ENCODE data around the gene ELMOD1. TPM values are rescaled to one million over a fixed set of nuclear protein-coding genes. Genes with fewer than 3 reads are reported as not detected.

Gene ELMOD1
- total RNA-seq, 2 donors from 2014 or later, result not detected

DNA sequence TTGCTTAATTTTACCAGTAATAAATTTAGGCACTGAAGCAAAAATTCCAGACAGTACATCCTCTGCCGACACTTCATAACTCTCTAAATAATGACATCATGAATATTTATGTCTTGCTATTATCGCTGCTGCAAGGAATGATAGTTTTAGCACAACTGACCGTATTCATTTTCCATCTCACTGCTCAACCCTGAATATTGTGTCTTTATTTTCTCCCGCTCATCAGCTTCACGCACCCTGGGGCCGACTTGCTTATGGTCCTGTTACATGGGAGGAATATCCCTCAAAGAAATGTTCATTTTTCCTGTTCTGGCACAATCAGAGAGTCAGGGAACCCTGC, 87.7 kb downstream of the ELMOD1 start:
- no peaks in the 10 kb centered on the region for H3K9me3 Mint-ChIP-seq
- H3K4me3 Mint-ChIP-seq, result no peak overlapping the region
- ATAC-seq (replicated peaks), result no peak
- peaks cover 6% of the 10 kb centered on the region for H3K27me3 Mint-ChIP-seq
- H3K4me1 Mint-ChIP-seq, result no peaks in the 10 kb centered on the region
- no peaks in the 10 kb centered on the region for H3K36me3 Mint-ChIP-seq (ENCODE audit: low read depth)
- no peak overlapping the region for H3K27ac Mint-ChIP-seq

DNA sequence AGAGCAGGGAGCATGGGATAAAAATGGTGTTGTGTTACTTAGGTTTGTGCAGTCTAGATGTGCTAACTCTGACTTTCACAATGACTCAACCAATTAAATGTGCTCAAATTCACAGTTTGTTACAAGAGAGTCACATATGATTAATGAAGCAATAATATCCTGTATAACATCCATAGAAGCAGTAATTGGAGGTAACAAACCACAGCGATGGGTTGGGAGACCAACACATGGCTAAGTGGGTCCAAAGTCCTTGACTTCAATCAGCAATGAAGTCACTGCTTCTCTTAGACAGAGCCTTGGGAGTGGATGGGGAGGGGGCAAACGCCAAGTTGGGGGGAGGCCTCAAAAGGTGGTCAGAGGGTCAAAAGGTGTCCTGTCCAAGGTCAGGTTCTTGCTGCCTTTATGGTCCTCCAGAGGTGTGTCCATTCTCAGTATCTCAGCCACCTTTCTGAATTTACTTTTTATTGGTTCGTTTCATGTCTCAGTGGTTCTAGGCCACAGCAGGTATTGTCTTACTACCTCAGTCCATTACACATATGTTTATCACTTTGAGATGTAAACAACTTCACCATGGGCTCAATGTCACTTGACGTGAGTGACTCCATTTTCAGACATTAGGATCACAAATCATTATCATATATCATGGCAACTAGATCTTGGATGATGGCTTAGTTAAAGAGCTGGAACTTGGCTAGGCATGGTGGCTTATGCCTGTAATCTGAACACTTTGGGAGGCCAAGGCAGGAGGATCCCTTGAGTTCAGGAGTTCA, 88.5 kb downstream of the ELMOD1 start:
- Mint-ChIP-seq H3K9me3 (no peaks in the 10 kb centered on the region), H3K4me1 (no peaks in the 10 kb centered on the region), H3K4me3 (no peak overlapping the region), H3K27me3 (peaks cover 6% of the 10 kb centered on the region), H3K27ac (no peak overlapping the region), H3K36me3 (ENCODE audit: low read depth) (no peaks in the 10 kb centered on the region)
- no peak for ATAC-seq (replicated peaks)

DNA sequence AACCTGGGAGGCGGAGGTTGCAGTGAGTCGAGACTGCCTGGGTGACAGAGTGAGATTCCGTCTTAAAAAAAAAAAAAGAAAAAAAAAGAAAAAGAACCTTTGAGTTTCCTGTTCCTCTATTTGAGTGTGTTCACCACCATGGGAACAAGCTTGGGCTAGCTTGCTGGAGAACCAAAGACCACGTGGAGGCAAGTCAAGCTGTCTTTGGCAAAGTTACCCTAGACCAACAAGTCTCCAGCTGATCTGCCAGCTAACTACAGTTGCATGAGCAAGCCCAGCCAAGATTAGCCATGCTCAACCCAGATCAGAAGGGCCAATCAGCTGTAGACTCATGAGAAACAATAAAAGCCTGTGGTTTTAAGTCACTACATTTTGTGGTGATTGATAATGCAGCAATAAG, 91.2 kb downstream of the ELMOD1 start:
- H3K27me3 Mint-ChIP-seq, result no peaks in the 10 kb centered on the region
- no peak overlapping the region for H3K27ac Mint-ChIP-seq
- no peak for ATAC-seq (replicated peaks)
- H3K4me3 Mint-ChIP-seq, result no peak overlapping the region
- no peaks in the 10 kb centered on the region for H3K9me3 Mint-ChIP-seq
- no peaks in the 10 kb centered on the region for H3K4me1 Mint-ChIP-seq
- no peaks in the 10 kb centered on the region for H3K36me3 Mint-ChIP-seq (ENCODE audit: low read depth)

DNA sequence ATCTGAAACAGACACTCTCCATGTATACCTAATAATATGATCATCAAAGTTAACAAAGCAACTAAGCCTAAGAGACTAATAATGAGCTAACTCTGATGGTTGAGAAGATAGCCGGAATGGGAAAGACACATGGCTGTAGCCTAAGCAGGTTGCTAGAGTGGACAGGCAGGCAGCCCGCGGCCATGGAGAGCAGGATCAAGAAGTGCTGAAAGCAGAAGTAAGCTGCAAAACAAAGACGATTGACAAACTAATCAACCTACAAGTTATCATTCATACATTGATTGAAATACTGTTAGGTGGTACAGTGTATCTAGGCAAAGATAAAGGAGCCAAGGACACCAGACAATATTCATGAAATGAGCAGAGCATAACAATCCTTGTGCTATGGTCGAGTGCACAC, 91.6 kb downstream of the ELMOD1 start:
- no peak for ATAC-seq (replicated peaks)
- Mint-ChIP-seq H3K36me3 (ENCODE audit: low read depth) (no peaks in the 10 kb centered on the region), H3K4me3 (no peak overlapping the region), H3K4me1 (no peaks in the 10 kb centered on the region), H3K27me3 (no peaks in the 10 kb centered on the region), H3K27ac (no peak overlapping the region), H3K9me3 (no peaks in the 10 kb centered on the region)

DNA sequence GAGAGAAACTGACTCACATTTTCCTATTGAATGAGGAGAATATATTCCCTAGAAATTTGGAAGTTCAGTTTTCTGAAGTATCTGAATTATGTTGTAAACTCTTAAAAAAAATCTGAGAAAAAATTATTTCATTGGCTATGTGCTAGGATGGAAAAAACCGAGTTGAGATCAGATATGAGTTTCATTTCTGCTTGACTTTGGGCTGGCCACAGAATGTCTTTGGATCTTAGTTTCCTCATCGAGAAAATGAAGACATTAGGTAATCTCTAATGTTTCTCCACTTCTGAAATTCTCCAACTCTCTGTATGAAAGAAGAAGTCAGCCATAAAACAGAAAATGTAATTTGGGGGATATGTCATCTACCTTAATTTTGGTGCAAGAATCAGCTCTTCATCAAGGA, 92.1 kb downstream of the ELMOD1 start:
- H3K4me3 Mint-ChIP-seq, result no peak overlapping the region
- no peaks in the 10 kb centered on the region for H3K36me3 Mint-ChIP-seq (ENCODE audit: low read depth)
- no peaks in the 10 kb centered on the region for H3K27me3 Mint-ChIP-seq
- no peak overlapping the region for H3K27ac Mint-ChIP-seq
- ATAC-seq (replicated peaks), result no peak
- no peaks in the 10 kb centered on the region for H3K9me3 Mint-ChIP-seq
- H3K4me1 Mint-ChIP-seq, result no peaks in the 10 kb centered on the region

- Mint-ChIP-seq H3K27ac (no peak overlapping the region), H3K9me3 (no peaks in the 10 kb centered on the region), H3K4me1 (no peaks in the 10 kb centered on the region), H3K27me3 (no peaks in the 10 kb centered on the region), H3K36me3 (ENCODE audit: low read depth) (no peaks in the 10 kb centered on the region), H3K4me3 (no peak overlapping the region)
- no peak for ATAC-seq (replicated peaks)
These were observed 92.9 kb downstream of the ELMOD1 start for GRCh38 chr11:107683807-107684206.

DNA sequence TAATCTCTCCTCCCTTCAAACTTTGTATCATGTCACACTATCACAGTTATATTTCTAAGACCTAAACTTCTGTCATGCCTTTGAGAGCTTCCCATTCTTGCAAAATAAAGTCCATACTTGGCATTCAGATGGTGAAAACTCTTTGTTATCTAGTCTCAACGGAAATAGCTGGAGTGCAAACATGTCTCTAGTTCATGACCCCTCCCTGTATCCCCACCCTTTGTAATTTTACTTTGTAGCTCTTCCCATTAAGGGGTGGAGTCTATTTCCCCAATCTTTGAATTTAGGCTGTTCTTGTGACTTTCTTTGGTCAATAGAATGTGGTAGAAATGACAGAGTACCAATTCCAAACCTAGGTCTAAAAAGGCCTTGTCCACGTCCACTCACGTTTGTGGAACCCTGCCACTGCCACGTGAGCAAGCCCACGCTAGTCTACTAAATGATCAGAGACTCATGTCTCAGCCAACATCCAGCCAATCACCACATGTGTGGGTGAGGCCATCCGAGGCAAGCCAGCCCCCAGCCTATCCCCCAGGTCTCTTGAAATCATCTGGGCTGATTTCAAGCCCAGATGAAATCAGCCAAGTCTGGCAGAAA, 97.5 kb downstream of the ELMOD1 start:
- Mint-ChIP-seq H3K9me3 (no peaks in the 10 kb centered on the region), H3K36me3 (ENCODE audit: low read depth) (no peaks in the 10 kb centered on the region), H3K4me1 (no peaks in the 10 kb centered on the region), H3K4me3 (no peak overlapping the region), H3K27me3 (peaks cover 16% of the 10 kb centered on the region), H3K27ac (no peak overlapping the region)
- no peak for ATAC-seq (replicated peaks)

GRCh38 chr11:107689317-107690202, 98.6 kb downstream of the ELMOD1 start:
- ATAC-seq (replicated peaks), result peak; percentile 67
- H3K4me3 Mint-ChIP-seq, result no peak overlapping the region
- H3K9me3 Mint-ChIP-seq, result no peaks in the 10 kb centered on the region
- no peak overlapping the region for H3K27ac Mint-ChIP-seq
- peaks cover 16% of the 10 kb centered on the region for H3K27me3 Mint-ChIP-seq
- no peaks in the 10 kb centered on the region for H3K36me3 Mint-ChIP-seq (ENCODE audit: low read depth)
- no peaks in the 10 kb centered on the region for H3K4me1 Mint-ChIP-seq

- no peak for ATAC-seq (replicated peaks)
- Mint-ChIP-seq H3K4me1 (no peaks in the 10 kb centered on the region), H3K9me3 (no peaks in the 10 kb centered on the region), H3K27ac (no peak overlapping the region), H3K4me3 (no peak overlapping the region), H3K36me3 (ENCODE audit: low read depth) (no peaks in the 10 kb centered on the region), H3K27me3 (peaks cover 16% of the 10 kb centered on the region)
These were observed 100.2 kb downstream of the ELMOD1 start for GRCh38 chr11:107691000-107691750.

- Mint-ChIP-seq H3K4me3 (no peak overlapping the region), H3K9me3 (no peaks in the 10 kb centered on the region), H3K27me3 (peaks cover 30% of the 10 kb centered on the region), H3K4me1 (no peaks in the 10 kb centered on the region), H3K27ac (no peak overlapping the region), H3K36me3 (ENCODE audit: low read depth) (no peaks in the 10 kb centered on the region)
- no peak for ATAC-seq (replicated peaks)
These were observed 104.5 kb downstream of the ELMOD1 start for GRCh38 chr11:107695446-107695845.

DNA sequence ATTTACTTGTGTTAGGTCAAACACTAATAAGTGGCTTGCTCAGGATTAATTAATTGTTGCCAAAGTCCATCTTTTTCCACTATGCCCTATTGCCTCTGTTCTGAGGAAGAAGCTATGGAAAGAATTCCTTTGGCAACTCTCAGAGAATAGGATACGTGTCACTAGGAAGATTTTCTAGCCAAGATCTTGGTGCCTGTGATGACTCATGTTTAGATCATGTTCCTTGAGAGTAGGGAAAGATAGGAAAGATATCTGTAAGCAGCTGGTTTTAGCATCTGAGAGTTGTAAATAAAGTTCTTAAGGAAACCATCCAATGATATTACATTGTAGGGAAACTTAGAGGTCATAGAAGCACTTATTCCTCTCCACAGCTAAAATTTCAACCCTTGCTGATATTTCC, 105.2 kb downstream of the ELMOD1 start:
- no peaks in the 10 kb centered on the region for H3K4me1 Mint-ChIP-seq

DNA sequence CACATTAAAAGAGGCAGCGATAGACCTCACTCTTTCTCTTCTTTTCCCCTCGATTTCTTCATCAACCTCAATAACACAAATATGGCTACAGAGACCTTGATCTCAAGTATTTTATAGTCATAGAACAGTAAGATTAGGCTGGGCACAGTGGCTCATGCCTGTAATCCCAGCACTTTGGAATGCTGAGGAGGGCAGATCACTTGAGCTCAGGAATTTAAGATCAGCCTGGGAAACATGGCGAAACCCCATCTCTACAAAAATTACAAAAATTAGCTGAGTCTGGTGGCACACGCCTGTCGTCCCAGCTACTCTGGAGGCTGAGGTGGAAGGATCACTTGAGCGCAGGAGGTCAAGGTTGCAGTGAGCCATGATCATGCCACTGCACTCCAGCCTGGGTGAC, 106.3 kb downstream of the ELMOD1 start:
- Mint-ChIP-seq H3K36me3 (ENCODE audit: low read depth) (no peaks in the 10 kb centered on the region), H3K4me3 (no peak overlapping the region), H3K27me3 (peaks cover 19% of the 10 kb centered on the region), H3K27ac (no peak overlapping the region), H3K9me3 (no peaks in the 10 kb centered on the region), H3K4me1 (no peaks in the 10 kb centered on the region)
- no peak for ATAC-seq (replicated peaks)

More for the DNA sequence above, 105.2 kb downstream of the ELMOD1 start:
- no peaks in the 10 kb centered on the region for H3K9me3 Mint-ChIP-seq
- no peak overlapping the region for H3K27ac Mint-ChIP-seq
- no peaks in the 10 kb centered on the region for H3K36me3 Mint-ChIP-seq (ENCODE audit: low read depth)
- H3K27me3 Mint-ChIP-seq, result peaks cover 27% of the 10 kb centered on the region
- ATAC-seq (replicated peaks), result no peak
- H3K4me3 Mint-ChIP-seq, result no peak overlapping the region

DNA sequence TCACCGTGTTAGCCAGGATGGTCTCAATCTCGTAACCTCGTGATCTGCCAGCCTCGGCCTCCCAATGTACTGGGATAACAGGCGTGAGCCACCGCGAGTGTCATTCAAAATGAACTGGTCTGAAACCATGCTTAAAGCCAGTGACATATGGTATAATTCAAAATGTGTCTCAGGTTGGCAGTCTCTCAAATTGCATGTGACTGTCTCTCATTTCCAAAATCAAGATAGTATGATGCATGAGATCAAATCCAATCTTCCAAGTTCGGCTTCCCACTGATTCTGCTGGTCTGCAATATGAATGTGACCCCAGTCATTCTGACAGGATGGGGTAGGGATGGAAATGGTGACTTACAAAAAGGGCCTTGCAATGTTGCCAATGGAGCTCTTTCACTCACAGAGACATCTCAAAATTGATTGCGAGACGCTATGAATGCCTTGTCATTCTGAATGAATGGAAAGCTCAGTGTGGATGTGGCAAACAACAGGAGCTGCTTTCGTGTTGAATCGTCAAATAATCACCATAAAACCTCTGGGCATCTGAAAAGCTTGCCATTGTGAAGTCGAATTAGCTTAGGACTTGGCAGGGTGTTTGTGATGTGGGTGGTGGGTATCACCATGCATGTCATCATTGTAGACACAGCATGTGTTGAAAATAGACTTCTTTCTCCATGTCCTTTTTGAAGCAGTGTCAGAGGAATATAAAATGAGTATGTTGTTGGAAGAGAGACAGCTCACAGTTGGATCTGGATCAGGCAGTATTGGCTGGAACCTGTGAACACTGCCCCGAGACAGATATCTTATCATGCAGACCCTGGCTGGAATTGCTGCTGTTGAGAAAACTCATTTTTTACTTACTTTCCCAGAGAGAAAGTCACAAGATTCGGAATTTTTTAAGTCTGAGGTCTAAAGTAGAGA, 108.7 kb downstream of the ELMOD1 start:
- Mint-ChIP-seq H3K9me3 (no peaks in the 10 kb centered on the region), H3K27ac (no peak overlapping the region), H3K36me3 (ENCODE audit: low read depth) (no peaks in the 10 kb centered on the region)

More for the DNA sequence above, 108.7 kb downstream of the ELMOD1 start:
- Mint-ChIP-seq H3K4me3 (no peak overlapping the region), H3K4me1 (no peaks in the 10 kb centered on the region), H3K27me3 (peaks cover 28% of the 10 kb centered on the region)
- no peak for ATAC-seq (replicated peaks)
